ENCODE data around the gene WDR5B.

WDR5B gene

GRCh38 chr3:122409446-122409845, 6.4 kb downstream of the WDR5B start:
- DNase-seq (ENCODE audit: low read depth, low spot score): no peak

- no peak for DNase-seq (ENCODE audit: low read depth, low spot score)
Observed at GRCh38 chr3:122407946-122408345, 7.9 kb downstream of the WDR5B start.

GRCh38 chr3:122406198-122406597, 9.7 kb downstream of the WDR5B start:
- DNase-seq (ENCODE audit: low read depth, low spot score): no peak

GRCh38 chr3:122405015-122405414, 10.8 kb downstream of the WDR5B start:
- DNase-seq (ENCODE audit: low read depth, low spot score): no peak

GRCh38 chr3:122403489-122403888, 12.4 kb downstream of the WDR5B start:
- no peak for DNase-seq (ENCODE audit: low read depth, low spot score)

- no peak for DNase-seq (ENCODE audit: low read depth, low spot score)
Observed at GRCh38 chr3:122398920-122399319, 16.9 kb downstream of the WDR5B start.

GRCh38 chr3:122397201-122397600, 18.7 kb downstream of the WDR5B start:
- no peak for DNase-seq (ENCODE audit: low read depth, low spot score)

GRCh38 chr3:122396511-122396910, 19.4 kb downstream of the WDR5B start:
- DNase-seq (ENCODE audit: low read depth, low spot score): no peak

- no peak for DNase-seq (ENCODE audit: low read depth, low spot score)
Observed at GRCh38 chr3:122395582-122395981, 20.3 kb downstream of the WDR5B start.

GRCh38 chr3:122394173-122394572, 21.7 kb downstream of the WDR5B start:
- DNase-seq (ENCODE audit: low read depth, low spot score): no peak

GRCh38 chr3:122392868-122393844, 22.7 kb downstream of the WDR5B start:
- no peak for DNase-seq (ENCODE audit: low read depth, low spot score)

GRCh38 chr3:122391681-122392446, 24.0 kb downstream of the WDR5B start:
- DNase-seq (ENCODE audit: low read depth, low spot score): no peak

GRCh38 chr3:122390665-122391064, 25.2 kb downstream of the WDR5B start:
- no peak for DNase-seq (ENCODE audit: low read depth, low spot score)

- DNase-seq (ENCODE audit: low read depth, low spot score): no peak
Observed at GRCh38 chr3:122389892-122390291, 26.0 kb downstream of the WDR5B start.

- no peak for DNase-seq (ENCODE audit: low read depth, low spot score)
Observed at GRCh38 chr3:122389197-122389596, 26.7 kb downstream of the WDR5B start.

GRCh38 chr3:122387709-122388108, 28.2 kb downstream of the WDR5B start:
- DNase-seq (ENCODE audit: low read depth, low spot score): no peak

GRCh38 chr3:122383771-122384697, 31.8 kb downstream of the WDR5B start, which contains the start of gene FAM162A:
Gene FAM162A (plus strand): TSS chr3:122384182. CDS start chr3:122384266, 84 bp downstream.
- DNase-seq (ENCODE audit: low read depth, low spot score): peak; percentile 70

GRCh38 chr3:122382888-122383666, 32.8 kb downstream of the WDR5B start, which contains the start of gene MIX23:
Gene MIX23 (minus strand): TSS chr3:122383231. CDS start chr3:122383224, 7 bp downstream.
- DNase-seq (ENCODE audit: low read depth, low spot score): peak; percentile 67

GRCh38 chr3:122377975-122378374, 37.9 kb downstream of the WDR5B start:
- DNase-seq (ENCODE audit: low read depth, low spot score): no peak

- DNase-seq (ENCODE audit: low read depth, low spot score): no peak
Observed at GRCh38 chr3:122374034-122374433, 41.8 kb downstream of the WDR5B start.
